WERI-Rb-1 (cell line): ENCODE results near the gene ZCCHC14.
"Not testable (repeated sequence)": the region's sequence is repeated elsewhere in the genome, so short reads cannot be mapped to it uniquely, and the experiment has no call there.

Experiments
- DNase-seq: peaks from one replicate; pipeline ENCODE4 v3.0.0-alpha.2; 2020
- H3K27ac ChIP-seq: fragments of 250-450 bp; sonication (Bioruptor Pico); 2 replicates; pipeline ENCODE4 v1.5.1; 2020; ENCODE audit warnings: mild to moderate bottlenecking, moderate library complexity
- H3K27me3 ChIP-seq: fragments of 250-450 bp; sonication (Bioruptor Pico); 2 replicates; pipeline ENCODE4 v1.5.1; 2021; ENCODE audit warnings: mild to moderate bottlenecking, low read depth, moderate library complexity; ENCODE audit not compliant: insufficient read depth, severe bottlenecking
- H3K36me3 ChIP-seq: fragments of 250-450 bp; sonication (Bioruptor Pico); 2 replicates; pipeline ENCODE4 v1.5.1; 2020; ENCODE audit warnings: mild to moderate bottlenecking, moderate library complexity
- H3K4me3 ChIP-seq: 2 replicates; pipeline ENCODE4 v1.5.1; 2011; ENCODE audit warnings: low read depth, mild to moderate bottlenecking, control low read depth, low read length
- H3K9me3 ChIP-seq: fragments of 250-450 bp; sonication (Bioruptor Pico); 2 replicates; pipeline ENCODE4 v1.5.1; 2021; ENCODE audit warnings: mild to moderate bottlenecking, moderate library complexity; ENCODE audit not compliant: severe bottlenecking
- CTCF ChIP-seq: IDR thresholded peaks from 2 replicates; pipeline ENCODE4 v1.5.1; 2011; ENCODE audit warnings: low read depth, mild to moderate bottlenecking, control low read depth, inconsistent platforms, low read length

ZCCHC14 gene

GRCh38 chr16:87484487-87485331 is 8.1 kb downstream of the ZCCHC14 start:
- Histone ChIP-seq H3K36me3 (no peaks in the 10 kb centered on the region), H3K9me3 (no peaks in the 10 kb centered on the region), H3K27me3 (no peaks in the 10 kb centered on the region), H3K27ac (no peak overlapping the region), H3K4me3 (no peak overlapping the region)
- DNase-seq: no peak
- TF ChIP-seq CTCF: no peak

GRCh38 chr16:87483481-87483880 is 9.3 kb downstream of the ZCCHC14 start:
- H3K36me3 ChIP-seq: no peaks in the 10 kb centered on the region
- no peaks in the 10 kb centered on the region for H3K9me3 ChIP-seq
- no peak for TF ChIP-seq CTCF
- no peak overlapping the region for H3K4me3 ChIP-seq
- no peaks in the 10 kb centered on the region for H3K27me3 ChIP-seq
- no peak for DNase-seq
- no peak overlapping the region for H3K27ac ChIP-seq

GRCh38 chr16:87482670-87483069 is 10.2 kb downstream of the ZCCHC14 start:
- H3K4me3 ChIP-seq, H3K9me3 ChIP-seq, H3K27me3 ChIP-seq, H3K27ac ChIP-seq, DNase-seq, H3K36me3 ChIP-seq: not testable (repeated sequence)

- Histone ChIP-seq H3K27me3 (no peaks in the 10 kb centered on the region), H3K9me3 (no peaks in the 10 kb centered on the region), H3K27ac (no peak overlapping the region), H3K36me3 (no peaks in the 10 kb centered on the region), H3K4me3 (no peak overlapping the region)
- TF ChIP-seq CTCF: no peak
- no peak for DNase-seq
Measured at GRCh38 chr16:87482266-87482665, 10.6 kb downstream of the ZCCHC14 start.

- H3K4me3 ChIP-seq, H3K27ac ChIP-seq: not testable (repeated sequence)
Measured at GRCh38 chr16:87481711-87482110, 11.1 kb downstream of the ZCCHC14 start.

GRCh38 chr16:87477209-87477981 is 15.4 kb downstream of the ZCCHC14 start:
- not testable (repeated sequence) for H3K9me3 ChIP-seq, H3K27me3 ChIP-seq, DNase-seq, H3K4me3 ChIP-seq, H3K27ac ChIP-seq, H3K36me3 ChIP-seq

More at GRCh38 chr16:87481711-87482110, 11.1 kb downstream of the ZCCHC14 start:
- DNase-seq, H3K36me3 ChIP-seq, H3K9me3 ChIP-seq, H3K27me3 ChIP-seq: not testable (repeated sequence)

GRCh38 chr16:87474566-87474996 is 18.2 kb downstream of the ZCCHC14 start:
- DNase-seq: no peak
- TF ChIP-seq CTCF: no peak
- H3K9me3 ChIP-seq: no peaks in the 10 kb centered on the region
- no peaks in the 10 kb centered on the region for H3K36me3 ChIP-seq
- H3K27me3 ChIP-seq: no peaks in the 10 kb centered on the region
- H3K4me3 ChIP-seq: no peak overlapping the region
- H3K27ac ChIP-seq: no peak overlapping the region
